Measurements from ENCODE around the gene EPAS1.
A peak's percentile ranks its signal among the peaks of the same experiment; 100 is the strongest.

Gene EPAS1

DNA sequence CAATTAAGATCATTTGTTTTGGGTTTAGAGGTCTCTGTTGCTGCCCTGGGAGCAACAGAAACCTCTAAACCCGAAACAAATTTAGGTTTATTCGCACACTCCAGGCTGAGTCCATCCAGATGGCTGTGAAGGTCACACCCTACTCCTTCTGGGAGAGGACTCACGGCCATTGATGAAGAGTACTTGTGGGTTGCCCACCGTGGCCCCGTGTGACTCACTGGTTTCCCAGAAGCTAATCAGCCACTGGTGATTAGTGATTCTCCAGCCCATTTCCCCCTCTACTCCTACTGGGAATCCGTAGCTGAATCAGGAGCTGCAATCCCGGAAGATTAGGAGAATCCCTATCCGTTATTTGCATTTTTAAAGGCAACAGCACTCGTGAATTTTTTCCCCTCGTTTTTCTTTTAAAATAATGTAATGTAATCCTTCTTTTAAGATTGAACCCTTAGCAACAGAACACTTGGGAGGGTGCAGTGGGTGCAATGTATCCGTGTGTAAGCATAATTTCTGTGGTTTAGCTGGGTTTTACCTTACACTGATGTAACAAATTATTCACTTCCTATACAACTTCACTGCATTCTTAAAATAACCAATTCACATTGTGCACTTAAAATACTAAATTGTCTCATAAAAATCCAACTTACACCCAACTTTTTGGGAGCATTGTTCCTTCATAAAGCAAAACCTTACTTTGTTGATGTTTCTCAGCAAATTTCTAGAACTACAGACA lies 27.5 kb upstream of the EPAS1 start:
- DNase-seq (ENCODE audit: low read depth, low spot score) = peak; percentile 66
- H3K4me3 ChIP-seq (ENCODE audit: low read depth, low read length) = no peak overlapping the region
- TF ChIP-seq, protein P1, sequence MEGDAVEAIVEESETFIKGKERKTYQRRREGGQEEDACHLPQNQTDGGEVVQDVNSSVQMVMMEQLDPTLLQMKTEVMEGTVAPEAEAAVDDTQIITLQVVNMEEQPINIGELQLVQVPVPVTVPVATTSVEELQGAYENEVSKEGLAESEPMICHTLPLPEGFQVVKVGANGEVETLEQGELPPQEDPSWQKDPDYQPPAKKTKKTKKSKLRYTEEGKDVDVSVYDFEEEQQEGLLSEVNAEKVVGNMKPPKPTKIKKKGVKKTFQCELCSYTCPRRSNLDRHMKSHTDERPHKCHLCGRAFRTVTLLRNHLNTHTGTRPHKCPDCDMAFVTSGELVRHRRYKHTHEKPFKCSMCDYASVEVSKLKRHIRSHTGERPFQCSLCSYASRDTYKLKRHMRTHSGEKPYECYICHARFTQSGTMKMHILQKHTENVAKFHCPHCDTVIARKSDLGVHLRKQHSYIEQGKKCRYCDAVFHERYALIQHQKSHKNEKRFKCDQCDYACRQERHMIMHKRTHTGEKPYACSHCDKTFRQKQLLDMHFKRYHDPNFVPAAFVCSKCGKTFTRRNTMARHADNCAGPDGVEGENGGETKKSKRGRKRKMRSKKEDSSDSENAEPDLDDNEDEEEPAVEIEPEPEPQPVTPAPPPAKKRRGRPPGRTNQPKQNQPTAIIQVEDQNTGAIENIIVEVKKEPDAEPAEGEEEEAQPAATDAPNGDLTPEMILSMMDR (IDR thresholded peaks at IDR 0.05; ENCODE audit: low read depth, low read length) = no peak
- in situ Hi-C loops (cut with HindIII; ENCODE audit: low sequenced_read_pairs) = no loop called here

- H3K4me3 ChIP-seq (ENCODE audit: low read depth, low read length) = no peak overlapping the region
- no peak for DNase-seq (ENCODE audit: low read depth, low spot score)
- in situ Hi-C loops (cut with HindIII; ENCODE audit: low sequenced_read_pairs) = no loop called here
- TF ChIP-seq, protein P1 (IDR thresholded peaks at IDR 0.05; ENCODE audit: low read depth, low read length) = no peak
Measured at GRCh38 chr2:46270384-46270783, 26.8 kb upstream of the EPAS1 start.

DNA sequence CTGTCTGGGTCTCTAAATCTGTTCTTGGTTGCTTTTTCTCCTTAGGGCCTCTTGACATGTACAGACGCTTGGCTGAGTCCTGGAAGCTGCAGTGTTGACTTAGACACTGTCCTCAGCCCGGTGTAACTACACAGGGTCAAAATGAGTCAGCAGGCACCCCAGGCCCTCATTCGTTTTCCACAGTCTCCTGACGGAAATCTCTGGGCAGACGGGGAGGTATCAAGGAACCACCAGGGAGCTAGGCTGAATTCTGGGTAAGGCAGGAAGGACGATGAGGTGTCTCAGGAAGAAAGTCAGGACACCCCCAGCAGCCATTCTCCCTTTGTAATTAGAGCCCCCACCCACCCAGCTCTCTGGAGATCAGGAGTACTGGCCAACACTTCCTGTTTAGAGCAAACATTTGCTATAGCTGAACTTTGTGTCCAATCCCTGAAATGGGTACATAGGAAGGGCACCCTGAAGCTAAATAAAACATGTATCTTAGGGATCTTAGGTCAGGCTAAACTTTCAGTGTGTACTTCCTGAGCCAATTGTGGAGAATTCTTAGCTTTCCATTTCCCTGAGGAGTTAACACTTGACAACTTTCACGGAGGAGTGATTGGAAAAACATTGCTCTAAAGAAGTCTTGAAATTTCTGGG lies 23.9 kb upstream of the EPAS1 start:
- TF ChIP-seq, protein P1 (IDR thresholded peaks at IDR 0.05; ENCODE audit: low read depth, low read length) = no peak
- no peak overlapping the region for H3K4me3 ChIP-seq (ENCODE audit: low read depth, low read length)
- peak; percentile 72 for DNase-seq (ENCODE audit: low read depth, low spot score)
- in situ Hi-C loops (cut with HindIII; ENCODE audit: low sequenced_read_pairs) = no loop called here

- no peak overlapping the region for H3K4me3 ChIP-seq (ENCODE audit: low read depth, low read length)
- TF ChIP-seq, protein P1 (IDR thresholded peaks at IDR 0.05; ENCODE audit: low read depth, low read length) = no peak
- DNase-seq (ENCODE audit: low read depth, low spot score) = no peak
- in situ Hi-C loops (cut with HindIII; ENCODE audit: low sequenced_read_pairs) = no loop called here
Measured at GRCh38 chr2:46273919-46274318, 23.3 kb upstream of the EPAS1 start.

DNA sequence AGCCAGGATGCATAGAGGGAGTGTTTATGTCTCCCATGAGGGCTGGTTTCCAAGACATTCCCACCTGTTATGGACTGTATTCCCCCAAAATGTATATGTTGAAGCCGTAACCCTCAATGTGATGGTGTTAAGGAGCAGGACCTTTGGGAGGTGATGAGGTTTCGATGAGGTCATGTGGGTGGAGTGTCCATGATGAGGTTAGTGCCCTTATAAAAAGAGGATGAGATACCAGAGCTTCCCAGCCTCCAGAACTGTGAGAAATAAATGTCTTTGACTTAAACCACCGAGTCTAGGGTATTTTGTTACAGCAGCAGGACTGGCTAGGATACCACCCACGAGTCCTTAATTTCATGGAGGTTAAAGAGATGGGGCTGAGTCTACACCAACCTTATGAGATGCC lies 22.6 kb upstream of the EPAS1 start:
- DNase-seq (ENCODE audit: low read depth, low spot score) = no peak
- TF ChIP-seq, protein P1 (IDR thresholded peaks at IDR 0.05; ENCODE audit: low read depth, low read length) = no peak
- in situ Hi-C loops (cut with HindIII; ENCODE audit: low sequenced_read_pairs) = no loop called here
- no peak overlapping the region for H3K4me3 ChIP-seq (ENCODE audit: low read depth, low read length)

DNA sequence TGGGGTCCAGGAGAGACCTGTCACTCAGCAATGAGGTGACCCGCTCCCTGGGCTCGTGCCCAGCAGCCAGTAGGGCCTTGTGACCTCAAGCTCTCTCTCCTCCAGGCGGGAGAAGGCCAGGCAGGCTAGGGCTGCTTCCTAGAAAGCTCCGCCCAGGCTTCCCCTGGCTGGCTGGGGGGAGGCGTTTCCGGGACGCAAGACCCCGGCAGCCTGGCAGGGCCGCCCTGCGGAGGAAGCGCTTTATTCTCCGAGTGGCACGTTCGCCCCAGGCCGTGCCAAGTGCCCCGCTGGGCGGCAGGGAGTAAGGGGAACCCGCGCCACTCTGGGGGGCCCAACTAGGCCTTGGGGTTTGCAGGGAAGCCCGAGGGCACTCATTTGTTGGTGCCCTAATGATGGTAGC lies 21.2 kb upstream of the EPAS1 start:
- no peak overlapping the region for H3K4me3 ChIP-seq (ENCODE audit: low read depth, low read length)
- in situ Hi-C loops (cut with HindIII; ENCODE audit: low sequenced_read_pairs) = no loop called here
- no peak for DNase-seq (ENCODE audit: low read depth, low spot score)
- TF ChIP-seq, protein P1 (IDR thresholded peaks at IDR 0.05; ENCODE audit: low read depth, low read length) = no peak
